Astrocyte (in vitro differentiated cells and primary cell): ENCODE data around the gene SLCO3A1. TPM values are rescaled to one million over a fixed set of nuclear protein-coding genes. Genes with fewer than 3 reads are reported as not detected.

Experiments used
- DNase-seq: peaks from one replicate; pipeline ENCODE4 v3.0.0-alpha.2; 2010; ENCODE audit warnings: low read depth
- FAIRE-seq: peaks from 2 replicates; lab custom pipeline; 2011; peaks lifted over from hg19 to GRCh38; lab: Jason Lieb, UNC
- H2AFZ ChIP-seq: 2 replicates; pipeline ENCODE4 v1.6.0; 2012; ENCODE audit warnings: low read depth, low read length, inconsistent platforms
- H3K27ac ChIP-seq: 2 replicates; pipeline ENCODE4 v1.5.1; 2011; ENCODE audit warnings: low read depth, low read length, inconsistent platforms
- H3K27me3 ChIP-seq: 2 replicates; pipeline ENCODE4 v1.6.0; 2011; ENCODE audit warnings: low read length, inconsistent platforms; ENCODE audit not compliant: insufficient read depth
- H3K36me3 ChIP-seq: 2 replicates; pipeline ENCODE4 v1.5.1; 2011; ENCODE audit warnings: low read length, inconsistent platforms; ENCODE audit not compliant: insufficient read depth
- H3K4me1 ChIP-seq: 2 replicates; pipeline ENCODE4 v1.5.1; 2011; ENCODE audit warnings: low read length, inconsistent platforms; ENCODE audit not compliant: insufficient read depth
- H3K4me2 ChIP-seq: 2 replicates; pipeline ENCODE4 v1.6.0; 2012; ENCODE audit warnings: low read length, inconsistent platforms
- H3K4me3 ChIP-seq: 2 replicates; pipeline ENCODE4 v1.5.1; 2011; ENCODE audit warnings: low read depth, mild to moderate bottlenecking, low read length, inconsistent platforms; ENCODE audit not compliant: insufficient read depth
- H3K79me2 ChIP-seq: 2 replicates; pipeline ENCODE4 v1.6.0; 2012; ENCODE audit warnings: mild to moderate bottlenecking, low read length, inconsistent platforms; ENCODE audit not compliant: insufficient read depth
- H3K9ac ChIP-seq: 2 replicates; pipeline ENCODE4 v1.6.0; 2012; ENCODE audit warnings: mild to moderate bottlenecking, low read length, inconsistent platforms
- H3K9me3 ChIP-seq: 2 replicates; pipeline ENCODE4 v1.5.1; 2012; ENCODE audit warnings: low read depth, mild to moderate bottlenecking, low read length, inconsistent platforms; ENCODE audit not compliant: insufficient read depth
- H4K20me1 ChIP-seq: 2 replicates; pipeline ENCODE4 v1.6.0; 2012; ENCODE audit warnings: low read length, inconsistent platforms; ENCODE audit not compliant: insufficient read depth
- H3K27ac Mint-ChIP-seq: one replicate; pipeline ENCODE4 v1.8.0; 2021; ENCODE audit warnings: mild to moderate bottlenecking, mixed read lengths; ENCODE audit not compliant: unreplicated experiment
- H3K27me3 Mint-ChIP-seq: one replicate; pipeline ENCODE4 v1.8.0; 2021; ENCODE audit warnings: low read depth, mixed read lengths; ENCODE audit not compliant: unreplicated experiment
- H3K36me3 Mint-ChIP-seq: one replicate; pipeline ENCODE4 v1.8.0; 2021; ENCODE audit warnings: low read depth, mixed read lengths; ENCODE audit not compliant: unreplicated experiment
- H3K4me1 Mint-ChIP-seq: one replicate; pipeline ENCODE4 v1.8.0; 2021; ENCODE audit warnings: low read depth, mixed read lengths; ENCODE audit not compliant: unreplicated experiment
- H3K4me3 Mint-ChIP-seq: one replicate; pipeline ENCODE4 v1.8.0; 2021; ENCODE audit warnings: mild to moderate bottlenecking, moderate library complexity, mixed read lengths; ENCODE audit not compliant: unreplicated experiment
- H3K9me3 Mint-ChIP-seq: one replicate; pipeline ENCODE4 v1.8.0; 2021; ENCODE audit warnings: mild to moderate bottlenecking, mixed read lengths; ENCODE audit not compliant: unreplicated experiment
- CTCF ChIP-seq: IDR thresholded peaks from 2 replicates; pipeline ENCODE4 v1.5.1; 2011; ENCODE audit warnings: low read depth, mild to moderate bottlenecking, inconsistent platforms, low read length, moderate library complexity; ENCODE audit not compliant: insufficient read depth
- EZH2 ChIP-seq: IDR thresholded peaks from 2 replicates; pipeline ENCODE4 v1.6.1; 2012; ENCODE audit warnings: mild to moderate bottlenecking, low read length, inconsistent platforms; ENCODE audit not compliant: insufficient read depth
- total RNA-seq: library from RNA; stranded (reverse); gene quantifications from 2 replicates; pipeline ENCODE4 v1.2.1, GENCODE V29; 2021

The SLCO3A1 gene
- total RNA-seq, 1 donor from 2014 or later, result 9.4 TPM

- TF ChIP-seq CTCF (no peak), EZH2 (no peak)
- H3K27ac Mint-ChIP-seq, result no peak overlapping the region
- no peaks in the 10 kb centered on the region for H3K36me3 Mint-ChIP-seq
- FAIRE-seq (no peak), DNase-seq (no peak)
- H3K9ac ChIP-seq, result no peak overlapping the region
- H3K9me3 Mint-ChIP-seq, result peaks cover 4% of the 10 kb centered on the region
- H3K4me1 ChIP-seq, result no peaks in the 10 kb centered on the region
- no peak overlapping the region for H3K27ac ChIP-seq
- H3K4me3 ChIP-seq, result no peak overlapping the region
- H3K27me3 ChIP-seq, result no peaks in the 10 kb centered on the region
- H2AFZ ChIP-seq, result no peak overlapping the region
- H3K4me2 ChIP-seq, result no peak overlapping the region
- no peaks in the 10 kb centered on the region for H3K9me3 ChIP-seq
- H3K4me3 Mint-ChIP-seq, result no peak overlapping the region
- H4K20me1 ChIP-seq, result no peaks in the 10 kb centered on the region
- no peaks in the 10 kb centered on the region for H3K79me2 ChIP-seq
- H3K27me3 Mint-ChIP-seq, result no peaks in the 10 kb centered on the region
- H3K36me3 ChIP-seq, result no peaks in the 10 kb centered on the region
- H3K4me1 Mint-ChIP-seq, result no peaks in the 10 kb centered on the region
Observed at GRCh38 chr15:91974321-91974720, 120.8 kb downstream of the SLCO3A1 start.

- Mint-ChIP-seq H3K4me3 (no peak overlapping the region), H3K4me1 (no peaks in the 10 kb centered on the region), H3K27me3 (no peaks in the 10 kb centered on the region), H3K9me3 (peaks cover 4% of the 10 kb centered on the region), H3K36me3 (no peaks in the 10 kb centered on the region), H3K27ac (no peak overlapping the region)
- Histone ChIP-seq H3K9me3 (no peaks in the 10 kb centered on the region), H3K4me1 (no peaks in the 10 kb centered on the region), H2AFZ (no peak overlapping the region), H4K20me1 (no peaks in the 10 kb centered on the region), H3K36me3 (no peaks in the 10 kb centered on the region), H3K27me3 (no peaks in the 10 kb centered on the region), H3K4me3 (no peak overlapping the region), H3K27ac (no peak overlapping the region), H3K79me2 (no peaks in the 10 kb centered on the region), H3K4me2 (no peak overlapping the region), H3K9ac (no peak overlapping the region)
- no peak for FAIRE-seq
- TF ChIP-seq CTCF (no peak), EZH2 (no peak)
- DNase-seq, result no peak
Observed at GRCh38 chr15:91975241-91975978, 121.9 kb downstream of the SLCO3A1 start.

GRCh38 chr15:91976966-91977365 lies 123.5 kb downstream of the SLCO3A1 start:
- no peak for DNase-seq
- Histone ChIP-seq H3K4me3 (no peak overlapping the region), H3K9me3 (no peaks in the 10 kb centered on the region), H2AFZ (no peak overlapping the region), H3K27ac (no peak overlapping the region), H4K20me1 (no peaks in the 10 kb centered on the region), H3K36me3 (no peaks in the 10 kb centered on the region), H3K79me2 (no peaks in the 10 kb centered on the region), H3K4me2 (no peak overlapping the region), H3K9ac (no peak overlapping the region), H3K4me1 (no peaks in the 10 kb centered on the region), H3K27me3 (no peaks in the 10 kb centered on the region)
- TF ChIP-seq EZH2, result no peak
- TF ChIP-seq CTCF, result no peak
- Mint-ChIP-seq H3K36me3 (no peaks in the 10 kb centered on the region), H3K27me3 (no peaks in the 10 kb centered on the region), H3K4me3 (no peak overlapping the region), H3K4me1 (no peaks in the 10 kb centered on the region), H3K9me3 (peaks cover 4% of the 10 kb centered on the region), H3K27ac (no peak overlapping the region)
- no peak for FAIRE-seq
